Upper lobe of left lung (tissue), 4 donors: ENCODE data around the gene RBM39.

Experiments used
- CTCF ChIP-seq, 6 experiments: fragments of 450-650 bp in 4 of 6; fragments of 200-600 bp in 2 of 6; sonication (generic) in 2 of 6; IDR thresholded peaks; one replicate each; pipeline ENCODE4 v1.5.1; 2016 to 2019; ENCODE audit warnings: antibody characterized with exemption in 6 of 6
- EP300 ChIP-seq, 4 donors: sonication (generic); formaldehyde crosslinking; IDR thresholded peaks; one replicate each; pipeline ENCODE4 v1.5.1; 2017; ENCODE audit warnings: antibody characterized with exemption in 4 of 4, control low read depth in 2 of 4
- POLR2A ChIP-seq, 4 donors: fragments of 450-650 bp; IDR thresholded peaks; one replicate each; pipeline ENCODE4 v1.5.1; 2016 to 2017; ENCODE audit warnings: antibody characterized with exemption in 4 of 4, mild to moderate bottlenecking in 2 of 4
- POLR2AphosphoS5 ChIP-seq, 2 donors: sonication (generic); formaldehyde crosslinking; IDR thresholded peaks; one replicate each; pipeline ENCODE4 v1.5.1; 2017; ENCODE audit warnings: antibody characterized with exemption in 2 of 2

GRCh38 chr20:35726842-35727711 lies 15.0 kb downstream of the RBM39 start:
- TF ChIP-seq CTCF (IDR thresholded peaks at IDR 0.05) (no peak), POLR2A (IDR thresholded peaks at IDR 0.05) (no peak), EP300 (IDR thresholded peaks at IDR 0.05) (no peak), POLR2AphosphoS5 (IDR thresholded peaks at IDR 0.05) (no peak)
